Testis (tissue), 3 donors: ENCODE data around the gene ST3GAL5. TPM values are rescaled to one million over a fixed set of nuclear protein-coding genes. Genes with fewer than 3 reads are reported as not detected.
A peak's percentile ranks its signal among the peaks of the same experiment; 100 is the strongest.
"Not testable (repeated sequence)": the region's sequence is repeated elsewhere in the genome, so short reads cannot be mapped to it uniquely, and the experiment has no call there.

Source experiments
- DNase-seq: peaks from one replicate; pipeline ENCODE4 v3.0.0-alpha.2; 2019
- H3K27ac ChIP-seq, 2 donors: fragments of 200-600 bp; sonication (generic); one replicate each; pipeline ENCODE4 v1.5.1; 2019
- H3K27me3 ChIP-seq: fragments of 200-600 bp; sonication (generic); one replicate; pipeline ENCODE4 v1.5.1; 2019
- H3K36me3 ChIP-seq: fragments of 200-600 bp; sonication (generic); one replicate; pipeline ENCODE4 v1.5.1; 2017; ENCODE audit warnings: low read depth; ENCODE audit errors: missing control alignments
- H3K4me1 ChIP-seq: fragments of 200-600 bp; sonication (generic); one replicate; pipeline ENCODE4 v1.5.1; 2019
- H3K4me3 ChIP-seq, 2 donors: fragments of 200-600 bp; sonication (generic); one replicate each; pipeline ENCODE4 v1.5.1; 2017 to 2019
- H3K9me3 ChIP-seq: fragments of 200-600 bp; sonication (generic); one replicate; pipeline ENCODE4 v1.5.1; 2017
- POLR2A ChIP-seq: fragments of 450-650 bp; IDR thresholded peaks from one replicate; pipeline ENCODE4 v1.6.1; 2017; ENCODE audit warnings: antibody characterized with exemption, mild to moderate bottlenecking, moderate library complexity
- WGBS, 2 donors: methylation state at CpG; one replicate each; pipeline ENCODE4 v1.1.5; 2018; 5-methylcytosine and 5-hydroxymethylcytosine counted together
- intact Hi-C: fragments of 100-400 bp; cut with DNase I; formaldehyde crosslinking; loops from one replicate; pipeline ENCODE4 v1.15.1; 2023; ENCODE audit warnings: low total_unique reads
- polyA plus RNA-seq: library from polyadenylated mRNA; stranded (reverse); fragments of 350-450 nt; fragmentation: Illumina TruSeq; extraction: RNeasy Lipid Tissue Mini Kit (QIAGEN cat#74804); gene quantifications from one replicate; pipeline ENCODE4 v1.2.3, GENCODE V29; 2014; ENCODE audit warnings: low read depth, low replicate concordance; ENCODE audit not compliant: insufficient read depth
- total RNA-seq, 2 donors: library from RNA; depleted of rRNA; stranded (reverse); fragments of >200 nt; gene quantifications; one replicate each; pipeline ENCODE4 v1.2.3, GENCODE V29; 2016
- TF ChIP-seq, protein P1 (sequence below), 3 experiments: fragments of 450-650 bp in 2 of 3; fragments of 200-600 bp in 1 of 3; sonication (generic) in 1 of 3; IDR thresholded peaks; one replicate each; pipeline ENCODE4 v1.5.1; 2016 to 2019; ENCODE audit warnings: antibody characterized with exemption in 3 of 3, mild to moderate bottlenecking in 2 of 3, moderate library complexity in 1 of 3

The ST3GAL5 gene
- total and polyA plus RNA-seq, 3 donors from 2014 or later = 38.3 to 60.0 (median 48.2) TPM

DNA sequence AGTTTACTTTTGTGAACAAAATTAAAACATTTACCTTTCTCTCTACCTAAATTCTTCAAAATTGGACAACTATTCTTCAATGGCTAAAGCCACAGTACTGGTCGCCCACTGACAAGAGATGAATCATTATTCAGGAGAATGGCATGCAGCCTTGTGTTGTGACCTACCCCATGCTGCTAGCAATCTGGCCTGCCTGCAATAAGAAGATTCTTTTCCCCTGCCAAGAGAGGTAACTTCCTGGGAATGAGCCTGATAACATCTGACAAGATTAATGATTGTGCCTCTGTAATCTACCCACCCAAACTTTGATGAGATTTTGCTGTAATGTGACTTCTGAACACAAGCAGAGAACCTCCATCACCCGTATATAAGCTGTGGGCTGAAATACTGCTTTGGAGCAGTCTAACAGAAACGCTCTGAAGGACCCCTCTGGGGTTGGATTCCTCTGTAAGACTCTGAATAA is 47.0 kb upstream of the ST3GAL5 start:
- Histone ChIP-seq H3K4me1 (peaks cover 23% of the 10 kb centered on the region), H3K36me3 (no peaks in the 10 kb centered on the region), H3K27me3 (no peaks in the 10 kb centered on the region), H3K9me3 (no peaks in the 10 kb centered on the region), H3K4me3 (no peak overlapping the region), H3K27ac (peak overlapping the region in 1 of 2 donors; percentile 31)
- no peak for DNase-seq
- TF ChIP-seq, protein P1, sequence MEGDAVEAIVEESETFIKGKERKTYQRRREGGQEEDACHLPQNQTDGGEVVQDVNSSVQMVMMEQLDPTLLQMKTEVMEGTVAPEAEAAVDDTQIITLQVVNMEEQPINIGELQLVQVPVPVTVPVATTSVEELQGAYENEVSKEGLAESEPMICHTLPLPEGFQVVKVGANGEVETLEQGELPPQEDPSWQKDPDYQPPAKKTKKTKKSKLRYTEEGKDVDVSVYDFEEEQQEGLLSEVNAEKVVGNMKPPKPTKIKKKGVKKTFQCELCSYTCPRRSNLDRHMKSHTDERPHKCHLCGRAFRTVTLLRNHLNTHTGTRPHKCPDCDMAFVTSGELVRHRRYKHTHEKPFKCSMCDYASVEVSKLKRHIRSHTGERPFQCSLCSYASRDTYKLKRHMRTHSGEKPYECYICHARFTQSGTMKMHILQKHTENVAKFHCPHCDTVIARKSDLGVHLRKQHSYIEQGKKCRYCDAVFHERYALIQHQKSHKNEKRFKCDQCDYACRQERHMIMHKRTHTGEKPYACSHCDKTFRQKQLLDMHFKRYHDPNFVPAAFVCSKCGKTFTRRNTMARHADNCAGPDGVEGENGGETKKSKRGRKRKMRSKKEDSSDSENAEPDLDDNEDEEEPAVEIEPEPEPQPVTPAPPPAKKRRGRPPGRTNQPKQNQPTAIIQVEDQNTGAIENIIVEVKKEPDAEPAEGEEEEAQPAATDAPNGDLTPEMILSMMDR (IDR thresholded peaks at IDR 0.05) = no peak
- TF ChIP-seq POLR2A = no peak
- intact Hi-C loops = no loop called here
- 70 to 74% methylated on average over 3 of the region's 3 CpGs for whole genome bisulfite sequencing, 2 donors

- H3K9me3 ChIP-seq = no peaks in the 10 kb centered on the region
- H3K27ac ChIP-seq = no peak overlapping the region
- no peaks in the 10 kb centered on the region for H3K36me3 ChIP-seq
- no peaks in the 10 kb centered on the region for H3K27me3 ChIP-seq
- DNase-seq = no peak
- no peak for TF ChIP-seq POLR2A
- TF ChIP-seq, protein P1 (IDR thresholded peaks at IDR 0.05) = no peak
- H3K4me3 ChIP-seq = no peak overlapping the region
- WGBS, 2 donors = 74 to 75% methylated on average over 6 of the region's 6 CpGs
- intact Hi-C loops = no loop called here
- peaks cover 25% of the 10 kb centered on the region for H3K4me1 ChIP-seq
These were observed 46.5 kb upstream of the ST3GAL5 start for GRCh38 chr2:85935170-85935745.

DNA sequence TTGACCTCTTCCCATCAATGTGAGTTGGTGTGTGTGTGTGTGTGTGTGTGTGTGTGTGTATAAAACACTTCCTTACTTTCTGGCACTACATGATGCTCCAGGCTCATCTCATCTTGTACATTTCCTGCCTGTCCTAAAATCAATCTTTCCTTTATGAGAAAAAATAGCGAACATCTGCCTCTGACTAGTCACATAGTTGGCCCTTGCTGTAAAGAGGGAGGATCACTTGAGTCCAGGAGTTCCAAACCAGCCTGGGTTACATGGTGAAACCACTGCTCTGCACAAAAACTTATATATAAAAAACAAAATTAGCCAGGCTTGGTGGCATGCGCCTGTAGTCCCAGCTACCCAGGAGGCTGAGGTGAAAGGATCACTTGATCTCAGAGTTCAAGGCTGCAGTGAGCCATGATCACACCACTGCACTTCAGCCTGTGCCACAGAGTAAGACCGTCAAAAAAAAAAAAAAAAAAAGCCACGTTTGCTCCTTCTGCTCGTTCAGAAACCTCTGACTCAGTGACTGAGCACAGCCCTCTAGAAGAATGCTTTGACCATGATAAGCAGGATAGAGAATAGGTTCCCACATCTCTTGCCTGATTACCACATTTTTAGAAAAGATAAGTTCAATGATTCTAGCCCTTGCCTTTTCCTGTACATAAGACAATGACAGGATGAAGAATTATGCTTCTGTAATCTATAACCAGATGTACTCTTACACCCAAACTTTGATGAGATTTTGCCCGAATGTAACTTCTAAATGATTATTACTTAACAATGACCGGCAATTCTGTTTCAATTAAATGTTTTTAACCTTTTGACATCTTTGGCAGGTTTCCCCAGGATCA is 45.2 kb upstream of the ST3GAL5 start:
- Histone ChIP-seq H3K36me3 (no peaks in the 10 kb centered on the region), H3K4me3 (no peak overlapping the region), H3K27ac (peak overlapping the region in 1 of 2 donors; percentile 44), H3K27me3 (no peaks in the 10 kb centered on the region), H3K4me1 (peaks cover 36% of the 10 kb centered on the region), H3K9me3 (no peaks in the 10 kb centered on the region)
- TF ChIP-seq, protein P1 (IDR thresholded peaks at IDR 0.05) = no peak
- TF ChIP-seq POLR2A = no peak
- 41 to 50% methylated on average over 7 of the region's 7 CpGs for WGBS, 2 donors
- intact Hi-C loops = no loop called here
- DNase-seq = no peak

GRCh38 chr2:85931151-85931550 is 42.4 kb upstream of the ST3GAL5 start:
- not testable (repeated sequence) for DNase-seq

More at GRCh38 chr2:85931151-85931550, 42.4 kb upstream of the ST3GAL5 start:
- H3K36me3 ChIP-seq, H3K9me3 ChIP-seq, H3K27ac ChIP-seq, H3K27me3 ChIP-seq, intact Hi-C loops, H3K4me3 ChIP-seq: not testable (repeated sequence)
- peaks cover 31% of the 10 kb centered on the region for H3K4me1 ChIP-seq
- 84 to 88% methylated on average over 7 of the region's 7 CpGs for WGBS, 2 donors
